CD14-positive monocyte (primary cell): ENCODE data around the gene PGAP6. TPM values are rescaled to one million over a fixed set of nuclear protein-coding genes. Genes with fewer than 3 reads are reported as not detected.

Source experiments
- DNase-seq, 3 donors: peaks; one replicate each; pipeline ENCODE4 v3.0.0-alpha.2; 2011 to 2022
- H2AFZ ChIP-seq: 2 replicates; pipeline ENCODE4 v1.6.0; 2012; ENCODE audit warnings: mild to moderate bottlenecking, low read depth, low read length, inconsistent platforms; ENCODE audit not compliant: insufficient read depth, poor library complexity, severe bottlenecking
- H3K27ac ChIP-seq, 2 donors: 1 replicate in 1 of 2; 2 replicates in 1 of 2; pipeline ENCODE4 v1.5.1; 2012 to 2013; ENCODE audit warnings: low read length in 2 of 2, control low read depth in 1 of 2, inconsistent platforms in 1 of 2, low read depth in 1 of 2, mild to moderate bottlenecking in 1 of 2
- H3K27me3 ChIP-seq, 2 donors: one replicate each; pipeline versions ENCODE4 v1.6.0 to v1.6.1; 2011 to 2013; ENCODE audit warnings: low read length in 2 of 2; ENCODE audit not compliant: control insufficient read depth in 2 of 2, insufficient read depth in 2 of 2
- H3K36me3 ChIP-seq, 2 donors: replicated peaks in 1 of 2; 1 replicate in 1 of 2; 2 replicates in 1 of 2; pipeline versions ENCODE4 v1.5.1 to v1.6.1; 2012 to 2013; ENCODE audit warnings: low read length in 2 of 2, control low read depth in 1 of 2, inconsistent platforms in 1 of 2, mild to moderate bottlenecking in 1 of 2; ENCODE audit not compliant: insufficient read depth in 2 of 2, control insufficient read depth in 1 of 2
- H3K4me1 ChIP-seq, 2 donors: 1 replicate in 1 of 2; 2 replicates in 1 of 2; pipeline versions ENCODE4 v1.5.1 to v1.6.1; 2012 to 2013; ENCODE audit warnings: low read length in 2 of 2, control low read depth in 1 of 2, inconsistent platforms in 1 of 2, mild to moderate bottlenecking in 1 of 2, moderate library complexity in 1 of 2; ENCODE audit not compliant: insufficient read depth in 2 of 2, control insufficient read depth in 1 of 2
- H3K4me2 ChIP-seq: replicated peaks from 2 replicates; pipeline ENCODE3; 2012; ENCODE audit warnings: low read length, moderate library complexity, mild to moderate bottlenecking; ENCODE audit not compliant: poor library complexity, severe bottlenecking; ENCODE audit errors: extremely low read depth
- H3K4me3 ChIP-seq, 3 experiments: fragments of 200-600 bp in 1 of 3; sonication (generic) in 1 of 3; replicated peaks in 1 of 3; 1 replicate in 2 of 3; 2 replicates in 1 of 3; pipeline ENCODE4 v1.5.1; 2011 to 2013; ENCODE audit warnings: low read length in 3 of 3, mild to moderate bottlenecking in 3 of 3, control low read depth in 2 of 3, low read depth in 2 of 3, inconsistent platforms in 1 of 3, moderate library complexity in 1 of 3
- H3K79me2 ChIP-seq: 2 replicates; pipeline ENCODE4 v1.6.0; 2012; ENCODE audit warnings: mild to moderate bottlenecking, control low read depth, inconsistent platforms, low read length, moderate library complexity; ENCODE audit not compliant: insufficient read depth
- H3K9ac ChIP-seq: 2 replicates; pipeline ENCODE4 v1.6.0; 2017; ENCODE audit warnings: low read length, mild to moderate bottlenecking; ENCODE audit not compliant: insufficient read depth, poor library complexity, severe bottlenecking
- H3K9me3 ChIP-seq, 2 donors: replicated peaks in 1 of 2; 1 replicate in 1 of 2; 2 replicates in 1 of 2; pipeline versions ENCODE4 v1.5.1 to v1.6.1; 2012 to 2013; ENCODE audit warnings: low read length in 2 of 2, control low read depth in 1 of 2; ENCODE audit not compliant: control insufficient read depth in 1 of 2, insufficient read depth in 1 of 2
- H4K20me1 ChIP-seq: 2 replicates; pipeline ENCODE4 v1.6.0; 2012; ENCODE audit warnings: mild to moderate bottlenecking, low read length, control low read depth, moderate library complexity; ENCODE audit not compliant: insufficient read depth
- H3K27ac Mint-ChIP-seq, 7 donors: one replicate each; pipeline ENCODE4 v1.8.0; 2020; ENCODE audit warnings: mild to moderate bottlenecking in 7 of 7, mixed read lengths in 7 of 7, moderate library complexity in 6 of 7, inconsistent platforms in 2 of 7
- H3K27me3 Mint-ChIP-seq, 3 donors: one replicate each; pipeline ENCODE4 v1.8.0; 2021 to 2022; ENCODE audit warnings: low read depth in 3 of 3, mild to moderate bottlenecking in 3 of 3, mixed read lengths in 3 of 3, moderate library complexity in 3 of 3, inconsistent platforms in 1 of 3
- H3K36me3 Mint-ChIP-seq, 2 donors: one replicate each; pipeline ENCODE4 v1.8.0; 2020; ENCODE audit warnings: mixed read lengths in 2 of 2, inconsistent platforms in 1 of 2, mild to moderate bottlenecking in 1 of 2
- H3K4me1 Mint-ChIP-seq: one replicate; pipeline ENCODE4 v1.8.0; 2020; ENCODE audit warnings: mild to moderate bottlenecking, mixed read lengths
- H3K4me3 Mint-ChIP-seq, 2 donors: one replicate each; pipeline ENCODE4 v1.8.0; 2020; ENCODE audit warnings: mild to moderate bottlenecking in 2 of 2, mixed read lengths in 2 of 2, moderate library complexity in 1 of 2
- H3K9me3 Mint-ChIP-seq, 7 donors: one replicate each; pipeline ENCODE4 v1.8.0; 2020 to 2022; ENCODE audit warnings: mixed read lengths in 7 of 7, mild to moderate bottlenecking in 6 of 7, moderate library complexity in 6 of 7, inconsistent platforms in 2 of 7
- CTCF ChIP-seq: fragments of 200-600 bp; IDR thresholded peaks from one replicate; pipeline ENCODE4 v1.8.0; 2022; ENCODE audit warnings: antibody characterized with exemption, mild to moderate bottlenecking
- WGBS: methylation state at CpG from one replicate; pipeline ENCODE4 v1.1.5; 2013; ENCODE audit warnings: missing lambda C conversion rate; ENCODE audit not compliant: insufficient coverage; 5-methylcytosine and 5-hydroxymethylcytosine counted together
- intact Hi-C, 2 donors: fragments of 100-400 bp; cut with micrococcal nuclease; formaldehyde crosslinking; loops; one replicate each; pipeline versions ENCODE4 v1.15.0 to v1.15.1; 2023
- polyA plus RNA-seq, 3 donors: library from polyadenylated mRNA; depleted of rRNA in 1 of 3; unstranded in 2 of 3; stranded (reverse) in 1 of 3; fragments of 300-500 nt in 2 of 3; fragments of >200 nt in 1 of 3; fragmentation: Illumina TruSeq in 2 of 3; gene quantifications; 1 replicate in 2 of 3; 2 replicates in 1 of 3; pipeline ENCODE4 v1.2.3, GENCODE V29; 2012 to 2021

Gene PGAP6
- polyA plus RNA-seq, 3 donors: 18.2 to 137 (median 39.8) TPM

- Mint-ChIP-seq H3K4me1 (peaks cover 19% of the 10 kb centered on the region), H3K4me3 (peak overlapping the region; percentile 71 to 81), H3K36me3 (peaks cover 37 to 61% of the 10 kb centered on the region in 2 donors), H3K27me3 (peaks cover 4 to 8% (median 5%) of the 10 kb centered on the region in 3 donors), H3K9me3 (no peaks in the 10 kb centered on the region), H3K27ac (no peak overlapping the region)
- TF ChIP-seq CTCF: no peak
- Histone ChIP-seq H3K4me1 (peaks cover 17 to 20% of the 10 kb centered on the region in 2 donors), H3K27ac (no peak overlapping the region), H3K4me3 (peak overlapping the region in 1 of 3 experiments; percentile 71), H3K9ac (no peak overlapping the region), H4K20me1 (no peaks in the 10 kb centered on the region), H3K79me2 (peaks cover 3% of the 10 kb centered on the region), H3K9me3 (no peaks in the 10 kb centered on the region), H3K36me3 (peaks cover 45 to 61% of the 10 kb centered on the region in 2 donors), H3K4me2 (peak overlapping the region; percentile 79), H3K27me3 (no peaks in the 10 kb centered on the region), H2AFZ (no peak overlapping the region)
- intact Hi-C loops: no loop called here
- 91% methylated on average over 19 of the region's 20 CpGs for WGBS
- DNase-seq: no peak
Measured at GRCh38 chr16:369275-369865, 12.4 kb downstream of the PGAP6 start.

GRCh38 chr16:368388-369158 lies 13.2 kb downstream of the PGAP6 start:
- no peak overlapping the region for H3K27ac ChIP-seq
- H3K27me3 ChIP-seq: no peaks in the 10 kb centered on the region
- no peak overlapping the region for H3K4me2 ChIP-seq
- peaks cover 7 to 11% (median 8%) of the 10 kb centered on the region in 3 donors for H3K27me3 Mint-ChIP-seq
- no peak for DNase-seq
- no peaks in the 10 kb centered on the region for H3K9me3 ChIP-seq
- peaks cover 33 to 53% of the 10 kb centered on the region in 2 donors for H3K36me3 Mint-ChIP-seq
- no peak overlapping the region for H3K4me3 Mint-ChIP-seq
- no peak for TF ChIP-seq CTCF
- peaks cover 3% of the 10 kb centered on the region for H3K79me2 ChIP-seq
- peak overlapping the region in 1 of 7 donors; percentile 20 for H3K27ac Mint-ChIP-seq
- H3K4me1 ChIP-seq: peaks cover 17 to 20% of the 10 kb centered on the region in 2 donors
- H3K9me3 Mint-ChIP-seq: no peaks in the 10 kb centered on the region
- no peak overlapping the region for H3K4me3 ChIP-seq
- 96% methylated on average over 29 of the region's 29 CpGs for WGBS
- H4K20me1 ChIP-seq: no peaks in the 10 kb centered on the region
- peaks cover 19% of the 10 kb centered on the region for H3K4me1 Mint-ChIP-seq
- no peak overlapping the region for H3K9ac ChIP-seq
- intact Hi-C loops: no loop called here
- H2AFZ ChIP-seq: no peak overlapping the region
- H3K36me3 ChIP-seq: peaks cover 37 to 53% of the 10 kb centered on the region in 2 donors
